Endothelial cell of umbilical vein (primary cell): ENCODE data around the gene AQP7. TPM values are rescaled to one million over a fixed set of nuclear protein-coding genes. Genes with fewer than 3 reads are reported as not detected.

Source experiments
- BruUV-seq: library from RNA; stranded (reverse); fragments of 400-500 nt; replicated peaks from 2 replicates; lab custom pipeline; 2021; lab: Mats Ljungman, UMichigan
- CTCF ChIA-PET: fragments of 300-600, 350-600 bp; sonication (Branson Sonifier 250); formaldehyde crosslinking; loops from one replicate; lab custom pipeline; 2021; ENCODE audit warnings: antibody characterized with exemption, inconsistent platforms; lab: Charles Lee
- POLR2A ChIA-PET: fragments of 300-600, 350-600 bp; sonication (Branson Sonifier 250); formaldehyde crosslinking; loops from one replicate; lab custom pipeline; 2021; ENCODE audit warnings: antibody characterized with exemption, inconsistent platforms; lab: Charles Lee
- DNase-seq: peaks from one replicate; pipeline ENCODE4 v3.0.0-alpha.2; 2011; ENCODE audit warnings: low read depth, low spot score
- FAIRE-seq: peaks from 2 replicates; lab custom pipeline; 2011; peaks lifted over from hg19 to GRCh38; lab: Jason Lieb, UNC
- H2AFZ ChIP-seq: 2 replicates; pipeline ENCODE4 v1.6.0; 2012; ENCODE audit warnings: low read depth, low read length, control low read depth, inconsistent platforms
- H3K27ac ChIP-seq: 2 replicates; pipeline ENCODE4 v1.5.1; 2011; ENCODE audit warnings: low read depth, mild to moderate bottlenecking, control low read depth, low read length, moderate library complexity; ENCODE audit not compliant: insufficient read depth
- H3K27me3 ChIP-seq, 2 experiments: 2 replicates each; pipeline versions ENCODE4 v1.6.0 to v1.6.1; 2011; ENCODE audit warnings: low read length in 2 of 2, mixed read lengths in 1 of 2; ENCODE audit not compliant: control insufficient read depth in 2 of 2, insufficient read depth in 2 of 2
- H3K36me3 ChIP-seq, 2 experiments: 2 replicates in 1 of 2; 3 replicates in 1 of 2; pipeline ENCODE4 v1.5.1; 2011; ENCODE audit warnings: low read length in 2 of 2, mild to moderate bottlenecking in 1 of 2, moderate library complexity in 1 of 2; ENCODE audit not compliant: control insufficient read depth in 2 of 2, insufficient read depth in 2 of 2; ENCODE audit errors: extremely low read depth in 1 of 2
- H3K4me1 ChIP-seq: 3 replicates; pipeline ENCODE4 v1.5.1; 2011; ENCODE audit warnings: mild to moderate bottlenecking, low read length; ENCODE audit not compliant: control insufficient read depth, insufficient read depth; ENCODE audit errors: extremely low read depth
- H3K4me2 ChIP-seq: 2 replicates; pipeline ENCODE4 v1.6.1; 2011; ENCODE audit warnings: low read length, control low read depth, mixed read lengths; ENCODE audit not compliant: insufficient read depth
- H3K4me3 ChIP-seq, 3 experiments: fragments of 200-600 bp in 1 of 3; sonication (generic), shearing (Covaris generic) in 1 of 3; replicated peaks in 1 of 3; 2 replicates each; pipeline ENCODE4 v1.5.1; 2011 to 2016; ENCODE audit warnings: control low read depth in 3 of 3, low read length in 3 of 3, mild to moderate bottlenecking in 2 of 3, inconsistent platforms in 1 of 3, low read depth in 1 of 3, moderate library complexity in 1 of 3; ENCODE audit not compliant: insufficient read depth in 1 of 3
- H3K79me2 ChIP-seq: 2 replicates; pipeline ENCODE4 v1.6.0; 2012; ENCODE audit warnings: low read length, inconsistent platforms; ENCODE audit not compliant: control insufficient read depth, insufficient read depth
- H3K9ac ChIP-seq: replicated peaks from 2 replicates; pipeline ENCODE3; 2011; ENCODE audit warnings: low read length, control low read depth; ENCODE audit not compliant: insufficient read depth; ENCODE audit errors: extremely low read depth
- H3K9me1 ChIP-seq: replicated peaks from 3 replicates; pipeline ENCODE4 v1.6.0; 2011; ENCODE audit warnings: mild to moderate bottlenecking, low read length; ENCODE audit not compliant: control insufficient read depth, insufficient read depth; ENCODE audit errors: extremely low read depth
- H3K9me3 ChIP-seq: replicated peaks from 2 replicates; pipeline ENCODE4 v1.5.1; 2012; ENCODE audit warnings: low read length, inconsistent platforms; ENCODE audit not compliant: control insufficient read depth, insufficient read depth
- H4K20me1 ChIP-seq: replicated peaks from 2 replicates; pipeline ENCODE3; 2011; ENCODE audit warnings: mild to moderate bottlenecking, low read length; ENCODE audit not compliant: control insufficient read depth, insufficient read depth; ENCODE audit errors: extremely low read depth
- CTCF ChIP-seq, 2 donors: IDR thresholded peaks; 1 replicate in 1 of 2; 2 replicates in 1 of 2; pipeline ENCODE4 v1.5.1; 2011; ENCODE audit warnings: low read length in 2 of 2, mild to moderate bottlenecking in 2 of 2, moderate library complexity in 2 of 2, control low read depth in 1 of 2, inconsistent platforms in 1 of 2, low read depth in 1 of 2; ENCODE audit not compliant: insufficient read depth in 1 of 2; ENCODE audit errors: extremely low read depth in 1 of 2
- FOS ChIP-seq: IDR thresholded peaks from 2 replicates; pipeline ENCODE4 v1.6.1; 2011; ENCODE audit warnings: mild to moderate bottlenecking, low read length, moderate library complexity, borderline replicate concordance; ENCODE audit not compliant: insufficient read depth
- GATA2 ChIP-seq: IDR thresholded peaks from 2 replicates; pipeline ENCODE4 v1.7.0; 2011; ENCODE audit warnings: low read depth, mild to moderate bottlenecking, moderate library complexity, mixed read lengths, low read length; ENCODE audit not compliant: insufficient read length, insufficient read depth
- MYC ChIP-seq: IDR thresholded peaks from one replicate; pipeline ENCODE4 v1.6.1; 2011; ENCODE audit warnings: mild to moderate bottlenecking, low read depth, low read length
- POLR2AphosphoS5 ChIP-seq: IDR thresholded peaks from 2 replicates; pipeline ENCODE4 v1.6.1; 2012; ENCODE audit warnings: low read depth, mild to moderate bottlenecking, control low read depth, low read length, moderate library complexity; ENCODE audit not compliant: insufficient read depth
- dilution Hi-C: fragments of 300-500 bp; cut with MboI; formaldehyde crosslinking; loops from one replicate; pipeline ENCODE4 v1.15.0; 2019; ENCODE audit warnings: low sequenced_read_pairs; ENCODE audit not compliant: extremely low pct_ligation_motif_present
- intact Hi-C: fragments of 100-400 bp; cut with micrococcal nuclease; formaldehyde crosslinking; loops from one replicate; pipeline ENCODE4 v1.10.0; 2022
- polyA plus RNA-seq, 4 experiments: library from polyadenylated mRNA; depleted of rRNA in 3 of 4; stranded (reverse) in 3 of 4; unstranded in 1 of 4; fragments of >200 nt; gene quantifications; 2 replicates each; pipeline versions ENCODE4 v1.2.1 to v1.2.3, GENCODE V29; 2011 to 2012; ENCODE audit warnings: missing spikeins in 1 of 4
- total RNA-seq: library from RNA; stranded (reverse); gene quantifications from 2 replicates; pipeline ENCODE4 v1.2.3, GENCODE V29; 2021

Gene AQP7
- total and polyA plus RNA-seq, 2 donors (not counting 3 experiments of a cell fraction or from before 2014, with no cell fraction given): 3.7 TPM; not detected in 1

GRCh38 chr9:33415501-33416038, 13.2 kb upstream of the AQP7 start:
- ChIA-PET POLR2A (no interaction called here), CTCF (interaction anchor here (0.6 to 9.3 kb wide), 38 partner anchors 8 to 202 kb away, joined by 3 to 164 read pairs (median 6); partner anchors contain the start of genes AQP3, AQP7, BAG1 and CHMP5)
- TF ChIP-seq CTCF (IDR thresholded peaks at IDR 0.05; ENCODE audit: extremely low read depth in 1 of 2, insufficient read depth in 1 of 2, low read depth in 1 of 2, low read length in 2 of 2): peak; percentile 83 to 84
- no peak for TF ChIP-seq MYC
- H3K36me3 ChIP-seq: no peaks in the 10 kb centered on the region
- DNase-seq (peak; percentile 49), FAIRE-seq (peak; percentile 62)
- no peaks in the 10 kb centered on the region for H3K9me1 ChIP-seq
- dilution Hi-C loops (no loop called here), intact Hi-C loops (loop anchor here (1.0 to 5.0 kb wide), 3 partner anchors 40 to 128 kb away; no protein-coding TSS in a partner anchor)
- no peaks in the 10 kb centered on the region for H4K20me1 ChIP-seq
- no peak overlapping the region for H3K27ac ChIP-seq
- H3K4me3 ChIP-seq: no peak overlapping the region
- H3K4me1 ChIP-seq: no peaks in the 10 kb centered on the region
- no peak overlapping the region for H3K4me2 ChIP-seq
- H3K9ac ChIP-seq: no peak overlapping the region
- no peaks in the 10 kb centered on the region for H3K79me2 ChIP-seq
- H3K9me3 ChIP-seq: no peaks in the 10 kb centered on the region
- no TSS peak for BruUV-seq
- peaks cover 0 to 3% of the 10 kb centered on the region in 2 experiments for H3K27me3 ChIP-seq
- H2AFZ ChIP-seq: no peak overlapping the region

GRCh38 chr9:33414889-33415500, 12.6 kb upstream of the AQP7 start:
- BruUV-seq: no TSS peak
- no peaks in the 10 kb centered on the region for H3K79me2 ChIP-seq
- H3K27ac ChIP-seq: no peak overlapping the region
- intact Hi-C loops (loop anchor here (1.0 to 5.0 kb wide), 3 partner anchors 40 to 128 kb away; no protein-coding TSS in a partner anchor), dilution Hi-C loops (no loop called here)
- H4K20me1 ChIP-seq: no peaks in the 10 kb centered on the region
- H3K4me3 ChIP-seq: no peak overlapping the region
- no peaks in the 10 kb centered on the region for H3K4me1 ChIP-seq
- H3K27me3 ChIP-seq: no peaks in the 10 kb centered on the region
- DNase-seq (no peak), FAIRE-seq (no peak)
- H3K9ac ChIP-seq: no peak overlapping the region
- no peak overlapping the region for H2AFZ ChIP-seq
- ChIA-PET POLR2A (no interaction called here), CTCF (interaction anchor here (0.6 to 9.3 kb wide), 35 partner anchors 8 to 203 kb away, joined by 3 to 164 read pairs (median 6); partner anchors contain the start of genes AQP3, AQP7, BAG1 and CHMP5)
- no peaks in the 10 kb centered on the region for H3K9me1 ChIP-seq
- no peaks in the 10 kb centered on the region for H3K9me3 ChIP-seq
- H3K36me3 ChIP-seq: no peaks in the 10 kb centered on the region
- no peak overlapping the region for H3K4me2 ChIP-seq
- TF ChIP-seq POLR2AphosphoS5: no peak
- TF ChIP-seq GATA2: no peak
- no peak for TF ChIP-seq FOS
